Choroid plexus epithelial cell (primary cell): Measurements from ENCODE around the gene DIP2A.

Experiments used
- DNase-seq: peaks from one replicate; pipeline ENCODE4 v3.0.0-alpha.2; 2010; ENCODE audit warnings: low read depth
- H3K4me3 ChIP-seq: 2 replicates; pipeline ENCODE4 v1.5.1; 2011; ENCODE audit warnings: low read depth, mild to moderate bottlenecking, control low read depth, low read length, moderate library complexity
- TF ChIP-seq, protein P1 (sequence below): conservative IDR thresholded peaks from 2 replicates; pipeline ENCODE4 v1.5.1; 2011; ENCODE audit warnings: low read depth, mild to moderate bottlenecking, control low read depth, inconsistent platforms, low read length, moderate library complexity

The DIP2A gene

DNA sequence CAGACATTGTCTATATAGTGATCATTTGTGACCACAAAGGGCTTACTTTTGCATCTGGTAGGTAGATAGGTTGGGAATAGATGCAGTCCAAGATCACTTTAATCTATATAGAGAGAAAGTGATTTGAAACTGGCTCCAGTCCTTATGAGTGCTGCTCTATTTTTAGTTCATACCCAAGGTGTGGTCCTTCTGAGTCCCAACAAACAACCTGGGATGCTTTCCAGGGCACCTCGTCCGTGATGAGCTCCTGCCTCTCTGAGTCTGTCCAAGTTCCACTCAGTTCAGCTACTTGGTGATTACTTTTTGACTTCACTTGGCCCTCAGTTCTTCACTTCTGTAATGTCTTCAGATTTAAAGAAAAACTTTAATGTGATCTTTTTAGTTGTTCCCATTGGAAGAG is 20.2 kb downstream of the DIP2A start:
- H3K4me3 ChIP-seq: no peak overlapping the region
- TF ChIP-seq, protein P1, sequence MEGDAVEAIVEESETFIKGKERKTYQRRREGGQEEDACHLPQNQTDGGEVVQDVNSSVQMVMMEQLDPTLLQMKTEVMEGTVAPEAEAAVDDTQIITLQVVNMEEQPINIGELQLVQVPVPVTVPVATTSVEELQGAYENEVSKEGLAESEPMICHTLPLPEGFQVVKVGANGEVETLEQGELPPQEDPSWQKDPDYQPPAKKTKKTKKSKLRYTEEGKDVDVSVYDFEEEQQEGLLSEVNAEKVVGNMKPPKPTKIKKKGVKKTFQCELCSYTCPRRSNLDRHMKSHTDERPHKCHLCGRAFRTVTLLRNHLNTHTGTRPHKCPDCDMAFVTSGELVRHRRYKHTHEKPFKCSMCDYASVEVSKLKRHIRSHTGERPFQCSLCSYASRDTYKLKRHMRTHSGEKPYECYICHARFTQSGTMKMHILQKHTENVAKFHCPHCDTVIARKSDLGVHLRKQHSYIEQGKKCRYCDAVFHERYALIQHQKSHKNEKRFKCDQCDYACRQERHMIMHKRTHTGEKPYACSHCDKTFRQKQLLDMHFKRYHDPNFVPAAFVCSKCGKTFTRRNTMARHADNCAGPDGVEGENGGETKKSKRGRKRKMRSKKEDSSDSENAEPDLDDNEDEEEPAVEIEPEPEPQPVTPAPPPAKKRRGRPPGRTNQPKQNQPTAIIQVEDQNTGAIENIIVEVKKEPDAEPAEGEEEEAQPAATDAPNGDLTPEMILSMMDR: no peak
- no peak for DNase-seq

GRCh38 chr21:46480466-46480865 is 21.8 kb downstream of the DIP2A start:
- no peak for DNase-seq
- no peak overlapping the region for H3K4me3 ChIP-seq
- TF ChIP-seq, protein P1: no peak

DNA sequence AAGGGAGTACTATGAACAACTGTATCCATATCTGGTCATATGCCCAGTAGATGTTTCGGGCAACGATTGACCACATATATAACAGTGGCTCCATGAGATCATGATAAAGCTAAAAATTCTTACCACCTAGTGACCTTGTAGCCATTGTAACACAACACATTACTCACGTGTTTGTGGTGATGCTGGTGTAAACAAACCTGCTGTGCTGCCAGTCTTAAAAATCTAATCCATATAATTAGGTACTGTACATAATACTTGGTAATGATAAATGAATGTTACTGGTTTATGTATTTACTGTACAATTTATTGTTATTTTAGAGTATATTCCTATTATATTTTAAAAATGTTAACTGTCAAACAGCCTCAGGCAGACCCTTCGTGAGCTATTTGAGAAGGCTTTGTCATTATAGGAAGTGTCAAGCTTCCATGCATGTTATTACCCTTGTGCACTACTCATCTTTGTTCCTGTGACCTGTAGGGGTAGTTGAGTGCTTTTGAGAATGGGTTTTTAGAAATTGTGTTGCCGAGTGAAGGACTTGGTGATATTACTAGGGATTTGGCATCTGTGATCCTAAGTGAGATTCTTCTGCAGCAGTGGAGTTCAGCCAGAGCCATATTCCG is 23.6 kb downstream of the DIP2A start:
- H3K4me3 ChIP-seq: no peak overlapping the region
- no peak for DNase-seq
- TF ChIP-seq, protein P1: no peak

GRCh38 chr21:46482846-46483231 is 24.1 kb downstream of the DIP2A start:
- H3K4me3 ChIP-seq: no peak overlapping the region
- TF ChIP-seq, protein P1: no peak
- DNase-seq: no peak

- TF ChIP-seq, protein P1: no peak
- no peak for DNase-seq
- no peak overlapping the region for H3K4me3 ChIP-seq
Measured at GRCh38 chr21:46483300-46484295, 24.9 kb downstream of the DIP2A start.

- H3K4me3 ChIP-seq: no peak overlapping the region
- TF ChIP-seq, protein P1: no peak
- no peak for DNase-seq
Measured at GRCh38 chr21:46486481-46487126, 27.9 kb downstream of the DIP2A start.
